Prostate gland (tissue), 2 donors: ENCODE results near the gene ALK. TPM values are rescaled to one million over a fixed set of nuclear protein-coding genes. Genes with fewer than 3 reads are reported as not detected.
A peak's percentile ranks its signal among the peaks of the same experiment; 100 is the strongest.

Source experiments
- DNase-seq: peaks from one replicate; pipeline ENCODE4 v3.0.0-alpha.2; 2019; ENCODE audit warnings: low spot score
- H3K27ac ChIP-seq, 2 donors: fragments of 200-600 bp; sonication (generic); 2 replicates each; pipeline ENCODE4 v1.5.1; 2017 to 2019
- H3K27me3 ChIP-seq: fragments of 200-600 bp; sonication (generic); replicated peaks from 2 replicates; pipeline ENCODE4 v1.5.1; 2019; ENCODE audit not compliant: insufficient read depth
- H3K36me3 ChIP-seq, 2 donors: fragments of 200-600 bp; sonication (generic); 1 replicate in 1 of 2; 2 replicates in 1 of 2; pipeline versions ENCODE4 v1.5.1 to v1.8.1; 2017 to 2019
- H3K4me1 ChIP-seq: fragments of 200-600 bp; sonication (generic); replicated peaks from 2 replicates; pipeline ENCODE4 v1.5.1; 2019
- H3K4me3 ChIP-seq, 2 donors: fragments of 200-600 bp; sonication (generic); 2 replicates each; pipeline ENCODE4 v1.5.1; 2017 to 2019
- H3K9me3 ChIP-seq: fragments of 200-600 bp; sonication (generic); 2 replicates; pipeline ENCODE4 v1.5.1; 2017
- POLR2A ChIP-seq: fragments of 450-650 bp; IDR thresholded peaks from one replicate; pipeline ENCODE4 v1.6.1; 2016; ENCODE audit warnings: antibody characterized with exemption, mild to moderate bottlenecking
- POLR2AphosphoS5 ChIP-seq: sonication (generic); formaldehyde crosslinking; IDR thresholded peaks from one replicate; pipeline ENCODE4 v1.6.1; 2017; ENCODE audit warnings: antibody characterized with exemption
- WGBS: methylation state at CpG from one replicate; pipeline ENCODE4 v1.1.5; 2018; 5-methylcytosine and 5-hydroxymethylcytosine counted together
- intact Hi-C: fragments of 100-400 bp; cut with DNase I; formaldehyde crosslinking; loops from one replicate; pipeline ENCODE4 v1.14.2; 2022
- total RNA-seq, 2 donors: library from RNA; depleted of rRNA; stranded (reverse); fragments of >200 nt; gene quantifications; one replicate each; pipeline ENCODE4 v1.1.0, GENCODE V29; 2016
- TF ChIP-seq, protein P1 (sequence below), 4 experiments: fragments of 200-600 bp in 2 of 4; fragments of 450-650 bp in 2 of 4; sonication (generic) in 2 of 4; IDR thresholded peaks; 1 replicate in 3 of 4; 2 replicates in 1 of 4; pipeline ENCODE4 v1.5.1; 2016 to 2019; ENCODE audit warnings: antibody characterized with exemption in 4 of 4, mild to moderate bottlenecking in 2 of 4, moderate library complexity in 2 of 4

The ALK gene
- total RNA-seq, 2 donors from 2014 or later, result 0.14 to 1.2 TPM

DNA sequence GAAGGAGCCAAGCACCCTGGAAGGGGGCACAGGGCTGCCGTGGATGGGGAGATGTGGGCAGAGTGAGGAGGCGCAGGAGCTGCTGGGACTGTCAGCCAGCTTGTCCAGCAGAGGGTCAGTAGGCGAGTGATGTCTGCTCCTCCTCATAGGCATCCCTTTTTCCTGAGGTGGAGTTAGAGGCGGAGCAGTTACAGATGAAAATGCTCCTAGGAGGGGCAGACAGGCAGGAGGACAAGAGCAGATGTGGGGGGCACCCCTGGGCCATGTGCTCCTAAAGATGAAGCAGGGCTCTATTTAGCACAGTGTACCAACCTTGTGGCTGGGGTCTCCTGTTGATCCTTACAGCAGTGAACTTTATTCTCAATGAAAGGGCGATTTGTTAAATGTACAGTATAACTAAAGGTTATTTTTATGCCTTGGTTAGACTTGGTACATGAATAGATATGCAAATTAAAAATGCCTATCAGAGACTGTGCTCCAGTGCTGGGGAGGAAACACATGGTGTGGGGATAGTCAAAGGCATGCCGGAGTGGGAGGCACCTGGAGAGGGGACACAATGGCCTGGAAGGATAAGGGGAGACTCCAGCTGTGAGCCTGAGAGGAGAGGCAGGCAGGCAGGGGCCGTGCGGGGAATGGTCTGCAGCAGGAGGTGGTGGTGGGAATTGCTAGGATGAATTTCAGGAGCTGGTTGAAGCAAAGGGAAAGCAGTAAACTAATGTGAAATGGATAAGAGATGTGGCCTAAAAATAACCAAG is 630.9 kb downstream of the ALK start:
- WGBS, result 63% methylated on average over 8 of the region's 8 CpGs
- no peaks in the 10 kb centered on the region for H3K36me3 ChIP-seq
- intact Hi-C loops, result loop anchor here (10.0 kb wide), 1 partner anchor 554 kb away; no protein-coding TSS in a partner anchor

DNA sequence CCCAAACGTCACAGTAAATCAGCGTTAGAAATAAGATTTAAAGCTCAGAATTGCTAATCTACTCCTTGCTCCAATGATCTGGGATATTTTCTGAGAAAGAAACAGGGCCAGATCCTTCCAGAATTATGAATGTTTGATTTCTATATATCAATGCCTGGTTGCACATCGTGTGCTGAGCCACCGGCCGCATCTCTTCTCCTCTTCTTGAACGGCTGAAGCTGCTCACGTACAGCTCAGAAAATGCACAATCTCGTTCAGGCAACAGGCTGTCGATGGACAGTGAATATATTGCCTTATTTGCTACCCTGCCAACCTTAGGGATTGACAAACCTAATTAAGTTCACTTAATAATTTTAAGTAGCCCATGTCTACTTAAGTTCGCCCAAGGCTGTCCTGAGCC is 636.7 kb downstream of the ALK start:
- WGBS, result 96% methylated on average over 10 of the region's 10 CpGs
- H3K4me3 ChIP-seq, result no peak overlapping the region
- H3K9me3 ChIP-seq, result no peaks in the 10 kb centered on the region
- intact Hi-C loops, result no loop called here
- H3K27me3 ChIP-seq, result no peaks in the 10 kb centered on the region
- no peak for DNase-seq
- TF ChIP-seq, protein P1, sequence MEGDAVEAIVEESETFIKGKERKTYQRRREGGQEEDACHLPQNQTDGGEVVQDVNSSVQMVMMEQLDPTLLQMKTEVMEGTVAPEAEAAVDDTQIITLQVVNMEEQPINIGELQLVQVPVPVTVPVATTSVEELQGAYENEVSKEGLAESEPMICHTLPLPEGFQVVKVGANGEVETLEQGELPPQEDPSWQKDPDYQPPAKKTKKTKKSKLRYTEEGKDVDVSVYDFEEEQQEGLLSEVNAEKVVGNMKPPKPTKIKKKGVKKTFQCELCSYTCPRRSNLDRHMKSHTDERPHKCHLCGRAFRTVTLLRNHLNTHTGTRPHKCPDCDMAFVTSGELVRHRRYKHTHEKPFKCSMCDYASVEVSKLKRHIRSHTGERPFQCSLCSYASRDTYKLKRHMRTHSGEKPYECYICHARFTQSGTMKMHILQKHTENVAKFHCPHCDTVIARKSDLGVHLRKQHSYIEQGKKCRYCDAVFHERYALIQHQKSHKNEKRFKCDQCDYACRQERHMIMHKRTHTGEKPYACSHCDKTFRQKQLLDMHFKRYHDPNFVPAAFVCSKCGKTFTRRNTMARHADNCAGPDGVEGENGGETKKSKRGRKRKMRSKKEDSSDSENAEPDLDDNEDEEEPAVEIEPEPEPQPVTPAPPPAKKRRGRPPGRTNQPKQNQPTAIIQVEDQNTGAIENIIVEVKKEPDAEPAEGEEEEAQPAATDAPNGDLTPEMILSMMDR (IDR thresholded peaks at IDR 0.05), result no peak
- TF ChIP-seq POLR2A (no peak), POLR2AphosphoS5 (no peak)
- no peak overlapping the region for H3K27ac ChIP-seq
- no peaks in the 10 kb centered on the region for H3K36me3 ChIP-seq
- H3K4me1 ChIP-seq, result no peaks in the 10 kb centered on the region

More for the DNA sequence above, 630.9 kb downstream of the ALK start:
- no peak for TF ChIP-seq POLR2A
- TF ChIP-seq, protein P1 (IDR thresholded peaks at IDR 0.05), result no peak
- TF ChIP-seq POLR2AphosphoS5, result no peak
- Histone ChIP-seq H3K27me3 (no peaks in the 10 kb centered on the region), H3K27ac (no peak overlapping the region), H3K9me3 (no peaks in the 10 kb centered on the region), H3K4me1 (no peaks in the 10 kb centered on the region), H3K4me3 (no peak overlapping the region)
- DNase-seq, result no peak

- H3K4me1 ChIP-seq, result no peaks in the 10 kb centered on the region
- TF ChIP-seq, protein P1 (IDR thresholded peaks at IDR 0.05), result no peak
- TF ChIP-seq POLR2AphosphoS5 (no peak), POLR2A (no peak)
- intact Hi-C loops, result no loop called here
- H3K27me3 ChIP-seq, result no peaks in the 10 kb centered on the region
- DNase-seq, result no peak
- H3K9me3 ChIP-seq, result no peaks in the 10 kb centered on the region
- no peak overlapping the region for H3K4me3 ChIP-seq
- 64% methylated on average over 3 of the region's 3 CpGs for WGBS
- no peak overlapping the region for H3K27ac ChIP-seq
- no peaks in the 10 kb centered on the region for H3K36me3 ChIP-seq
Measured at GRCh38 chr2:29281916-29282247, 639.5 kb downstream of the ALK start.

DNA sequence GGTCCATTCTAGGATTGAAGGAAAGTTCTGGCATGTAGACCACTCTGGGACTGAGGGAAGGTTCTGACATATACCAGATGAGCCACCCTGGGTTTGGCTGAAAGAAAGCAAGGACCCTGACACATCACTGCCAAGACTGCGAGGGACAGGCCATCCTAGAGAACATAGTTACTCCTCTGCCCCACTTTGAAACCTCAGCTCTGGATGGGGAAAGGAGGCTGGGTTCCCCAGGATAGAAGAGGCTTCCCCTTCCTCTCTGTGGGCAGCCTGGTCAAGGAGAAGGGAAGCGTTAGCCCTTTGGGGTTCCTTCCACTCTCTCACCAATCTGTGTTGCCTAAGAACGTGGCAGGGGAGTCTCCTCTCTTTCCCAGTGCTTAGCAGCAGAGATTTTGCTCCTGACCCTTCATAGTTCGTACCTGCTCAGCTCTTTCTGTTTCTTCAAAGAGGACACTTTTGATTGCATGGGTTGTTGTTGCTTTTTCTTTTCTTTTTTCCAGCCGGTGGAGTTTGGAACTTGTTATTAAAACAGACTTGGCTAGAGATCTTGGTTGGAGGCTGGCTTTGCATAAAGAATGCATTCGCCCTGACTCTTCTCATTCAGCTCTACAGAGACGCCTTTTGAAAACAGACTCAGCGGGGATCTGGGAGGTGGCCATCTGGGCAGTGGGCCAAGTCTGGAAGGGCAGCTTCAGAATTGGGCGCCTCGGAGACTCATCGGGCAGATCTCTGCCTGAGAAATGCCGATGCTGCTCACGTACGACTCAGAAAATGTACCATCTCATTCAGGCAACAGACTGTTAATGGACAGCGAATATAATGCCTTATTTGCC is 640.1 kb downstream of the ALK start:
- Histone ChIP-seq H3K36me3 (no peaks in the 10 kb centered on the region), H3K27ac (no peak overlapping the region), H3K4me3 (no peak overlapping the region), H3K27me3 (no peaks in the 10 kb centered on the region), H3K9me3 (no peaks in the 10 kb centered on the region), H3K4me1 (no peaks in the 10 kb centered on the region)
- DNase-seq, result peak; percentile 39
- intact Hi-C loops, result no loop called here
- TF ChIP-seq, protein P1 (IDR thresholded peaks at IDR 0.05), result no peak
- TF ChIP-seq POLR2AphosphoS5 (no peak), POLR2A (no peak)
- WGBS, result 25% methylated on average over 15 of the region's 15 CpGs
